ENCODE results near the gene INTS7.
A peak's percentile ranks its signal among the peaks of the same experiment; 100 is the strongest.
"Not testable (repeated sequence)": the region's sequence is repeated elsewhere in the genome, so short reads cannot be mapped to it uniquely, and the experiment has no call there.

Gene INTS7

GRCh38 chr1:212037900-212038299, 2.5 kb upstream of the INTS7 start:
- no peak for DNase-seq (ENCODE audit: low read depth, low spot score)

- DNase-seq (ENCODE audit: low read depth, low spot score), result no peak
Observed at GRCh38 chr1:212035835-212036605, 663 bp upstream of the INTS7 start.

- no peak for DNase-seq (ENCODE audit: low read depth, low spot score)
Observed at GRCh38 chr1:212034516-212035122, 738 bp downstream of the INTS7 start.

GRCh38 chr1:212030936-212031528, 4.3 kb downstream of the INTS7 start:
- no peak for DNase-seq (ENCODE audit: low read depth, low spot score)

GRCh38 chr1:212027727-212028126, 7.6 kb downstream of the INTS7 start:
- DNase-seq (ENCODE audit: low read depth, low spot score), result not testable (repeated sequence)

GRCh38 chr1:212024469-212025149, 10.7 kb downstream of the INTS7 start:
- DNase-seq (ENCODE audit: low read depth, low spot score), result no peak

GRCh38 chr1:212022908-212023307, 12.4 kb downstream of the INTS7 start:
- DNase-seq (ENCODE audit: low read depth, low spot score), result not testable (repeated sequence)

- DNase-seq (ENCODE audit: low read depth, low spot score), result no peak
Observed at GRCh38 chr1:212021563-212021962, 13.8 kb downstream of the INTS7 start.

- DNase-seq (ENCODE audit: low read depth, low spot score), result no peak
Observed at GRCh38 chr1:212020975-212021374, 14.4 kb downstream of the INTS7 start.

- no peak for DNase-seq (ENCODE audit: low read depth, low spot score)
Observed at GRCh38 chr1:212013672-212014071, 21.7 kb downstream of the INTS7 start.

- peak; percentile 38 for DNase-seq (ENCODE audit: low read depth, low spot score)
Observed at GRCh38 chr1:212012034-212012740, 23.2 kb downstream of the INTS7 start.

GRCh38 chr1:212010004-212010403, 25.4 kb downstream of the INTS7 start:
- DNase-seq (ENCODE audit: low read depth, low spot score), result no peak

GRCh38 chr1:212009561-212009960, 25.8 kb downstream of the INTS7 start:
- no peak for DNase-seq (ENCODE audit: low read depth, low spot score)

GRCh38 chr1:212007886-212008285, 27.5 kb downstream of the INTS7 start:
- no peak for DNase-seq (ENCODE audit: low read depth, low spot score)

- DNase-seq (ENCODE audit: low read depth, low spot score), result no peak
Observed at GRCh38 chr1:212007178-212007577, 28.2 kb downstream of the INTS7 start.

- no peak for DNase-seq (ENCODE audit: low read depth, low spot score)
Observed at GRCh38 chr1:212004895-212005608, 30.3 kb downstream of the INTS7 start.

GRCh38 chr1:212002536-212002935, 32.8 kb downstream of the INTS7 start:
- DNase-seq (ENCODE audit: low read depth, low spot score), result no peak

- not testable (repeated sequence) for DNase-seq (ENCODE audit: low read depth, low spot score)
Observed at GRCh38 chr1:211997426-211997825, 37.9 kb downstream of the INTS7 start.

- no peak for DNase-seq (ENCODE audit: low read depth, low spot score)
Observed at GRCh38 chr1:211991695-211992094, 43.7 kb downstream of the INTS7 start.

- DNase-seq (ENCODE audit: low read depth, low spot score), result no peak
Observed at GRCh38 chr1:211986628-211987254, 48.6 kb downstream of the INTS7 start.
